RCC 7860 (cell line): ENCODE measurements around the gene GLS.

ENCODE experiments used
- DNase-seq: peaks from one replicate; pipeline ENCODE4 v3.0.0-alpha.2; 2015; ENCODE audit warnings: low spot score
- FAIRE-seq: peaks from 2 replicates; lab custom pipeline; 2012; peaks lifted over from hg19 to GRCh38; lab: Jason Lieb, UNC

The GLS gene

DNA sequence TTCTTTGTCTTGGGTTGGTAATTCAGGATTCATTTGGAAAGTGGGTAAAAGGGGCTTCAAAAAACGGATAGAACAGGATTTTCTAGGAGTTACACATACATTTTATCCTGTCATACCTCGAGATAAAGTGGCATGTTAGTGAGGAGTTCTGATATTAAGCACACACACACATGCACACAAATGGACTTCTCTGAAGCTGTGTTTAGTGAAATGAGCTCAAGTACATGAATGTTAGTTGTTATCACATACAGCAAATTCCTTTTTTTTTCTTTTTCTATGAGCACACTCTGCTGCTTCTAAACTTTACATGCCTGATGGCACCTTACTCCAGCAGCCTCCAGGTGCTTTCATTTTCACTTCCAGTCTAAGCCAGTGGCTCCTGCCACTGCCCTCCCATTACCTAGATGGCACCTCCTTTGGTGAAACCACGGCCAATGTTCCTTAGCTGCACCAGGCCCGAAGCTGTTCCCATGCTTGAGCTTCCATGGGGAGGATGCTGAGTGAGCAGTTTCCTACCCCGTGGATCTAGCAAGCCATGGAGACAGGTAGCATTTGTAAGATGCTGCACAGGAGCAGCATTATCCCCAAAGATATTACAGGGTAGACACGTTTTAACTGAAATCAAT is 83.7 kb downstream of the GLS start:
- no peak for DNase-seq
- FAIRE-seq, result no peak

- FAIRE-seq (no peak), DNase-seq (no peak)
Observed at GRCh38 chr2:190965580-190966222, 85.1 kb downstream of the GLS start.

GRCh38 chr2:190968522-190968921 is 87.9 kb downstream of the GLS start:
- FAIRE-seq (no peak), DNase-seq (no peak)

DNA sequence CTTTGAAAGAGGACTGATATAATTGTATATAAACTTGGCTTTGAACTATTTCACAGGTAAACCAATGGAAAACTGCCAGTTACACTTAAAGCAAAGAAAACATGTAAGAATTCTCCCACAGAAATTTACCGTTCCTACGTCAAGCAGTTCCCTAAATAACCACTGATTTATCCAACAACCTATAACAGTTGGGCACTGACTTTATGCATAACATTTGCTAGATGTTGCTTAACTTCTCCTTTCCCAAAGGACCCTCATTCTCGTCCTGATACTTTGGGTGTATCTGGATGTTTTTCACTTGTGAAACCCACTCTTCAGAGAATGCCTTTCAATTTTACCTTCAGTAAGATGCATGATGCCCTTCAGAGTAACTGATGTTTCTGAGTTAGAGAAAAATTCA is 89.5 kb downstream of the GLS start:
- FAIRE-seq (no peak), DNase-seq (no peak)

GRCh38 chr2:190970873-190971506 is 90.4 kb downstream of the GLS start:
- FAIRE-seq (no peak), DNase-seq (no peak)

- no peak for DNase-seq
- FAIRE-seq, result no peak
Observed at GRCh38 chr2:190972213-190972612, 91.6 kb downstream of the GLS start.

- FAIRE-seq (no peak), DNase-seq (no peak)
Observed at GRCh38 chr2:190972846-190973245, 92.2 kb downstream of the GLS start.

- no peak for FAIRE-seq
- no peak for DNase-seq
Observed at GRCh38 chr2:190973262-190973661, 92.6 kb downstream of the GLS start.

- FAIRE-seq, result no peak
Observed at GRCh38 chr2:190973726-190974628, 93.4 kb downstream of the GLS start.

GRCh38 chr2:190974629-190975361 is 94.2 kb downstream of the GLS start:
- DNase-seq, result no peak
- no peak for FAIRE-seq

More at GRCh38 chr2:190973726-190974628, 93.4 kb downstream of the GLS start:
- DNase-seq, result no peak

GRCh38 chr2:190976521-190976920 is 95.9 kb downstream of the GLS start:
- no peak for FAIRE-seq
- no peak for DNase-seq

GRCh38 chr2:190977505-190977904 is 96.9 kb downstream of the GLS start:
- FAIRE-seq (no peak), DNase-seq (no peak)

- no peak for FAIRE-seq
Observed at GRCh38 chr2:190978389-190979053, 97.9 kb downstream of the GLS start.

DNA sequence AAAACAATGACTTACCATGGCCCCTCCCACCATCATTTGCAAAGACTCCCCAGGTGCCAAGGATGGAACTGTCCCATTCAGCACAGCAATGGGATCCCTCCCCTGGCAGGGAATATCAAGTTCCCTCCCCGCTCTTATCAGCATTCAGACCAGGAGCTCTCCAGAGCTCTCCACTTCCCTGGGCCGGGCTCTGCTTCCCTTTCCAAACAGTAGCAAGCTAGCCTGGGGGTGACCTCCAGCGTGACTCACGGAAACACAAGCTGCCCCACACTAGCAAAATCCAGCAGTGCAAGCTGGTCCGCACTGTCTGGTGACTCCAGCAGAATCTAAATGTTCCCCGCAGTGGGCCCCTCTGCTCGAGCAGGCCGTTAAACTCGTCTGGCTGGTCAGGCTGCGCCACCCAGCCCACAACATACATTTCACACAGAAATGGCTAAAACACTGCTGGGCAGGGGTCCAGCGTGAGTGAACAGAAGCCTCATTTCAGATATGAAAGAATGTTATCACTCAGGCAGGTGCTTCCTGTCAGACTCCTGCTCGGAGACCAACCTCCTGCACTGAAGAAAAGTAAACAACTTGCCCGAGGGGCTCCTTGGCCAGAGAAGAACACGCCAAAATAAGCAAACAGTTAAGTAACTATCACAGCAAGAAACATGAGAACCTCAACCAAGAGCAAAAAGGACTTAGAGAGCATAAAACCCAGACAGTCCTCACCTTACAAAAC is 99.4 kb downstream of the GLS start:
- no peak for FAIRE-seq
- no peak for DNase-seq

More at GRCh38 chr2:190978389-190979053, 97.9 kb downstream of the GLS start:
- DNase-seq, result no peak

GRCh38 chr2:190980630-190981209 is 100.1 kb downstream of the GLS start:
- FAIRE-seq (no peak), DNase-seq (no peak)

GRCh38 chr2:190981333-190981732 is 100.7 kb downstream of the GLS start:
- no peak for FAIRE-seq

GRCh38 chr2:190981733-190982132 is 101.1 kb downstream of the GLS start:
- no peak for DNase-seq
- no peak for FAIRE-seq

More at GRCh38 chr2:190981333-190981732, 100.7 kb downstream of the GLS start:
- DNase-seq, result no peak

GRCh38 chr2:190982262-190983034 is 101.8 kb downstream of the GLS start:
- DNase-seq (no peak), FAIRE-seq (no peak)
